ENCODE measurements around the gene PIGR. TPM values are rescaled to one million over a fixed set of nuclear protein-coding genes. Genes with fewer than 3 reads are reported as not detected.
A peak's percentile ranks its signal among the peaks of the same experiment; 100 is the strongest.

Gene PIGR
- total RNA-seq, 1 experiment from 2014 or later, result not detected

GRCh38 chr1:206908038-206908437, 38.2 kb downstream of the PIGR start:
- H3K79me2 ChIP-seq (ENCODE audit: insufficient read depth, low read length), result no peaks in the 10 kb centered on the region
- H3K9me3 ChIP-seq (ENCODE audit: control insufficient read depth, low read depth, low read length), result no peaks in the 10 kb centered on the region
- H3K9ac ChIP-seq (ENCODE audit: extremely low read depth, insufficient read length, low read length), result no peak overlapping the region
- H3K56ac ChIP-seq (ENCODE audit: insufficient read length, low read depth, low read length), result no peak overlapping the region
- H3K4me2 ChIP-seq (ENCODE audit: insufficient read depth, insufficient read length, low read length), result no peak overlapping the region
- no peak overlapping the region for H2BK5ac ChIP-seq (ENCODE audit: insufficient read length, low read length)
- H3K9me3 Mint-ChIP-seq, result no peaks in the 10 kb centered on the region; a peak in 1 of 5 replicates
- H3T11ph ChIP-seq (ENCODE audit: low read length), result no peak overlapping the region
- H2BK12ac ChIP-seq (ENCODE audit: insufficient read length, low read depth, low read length), result no peak overlapping the region
- H3K4me1 ChIP-seq (ENCODE audit: insufficient read depth, low read length), result 0 out of 2 replicates have a peak, but pooled peaks cover 3% of the 10 kb centered on the region
- H3K23ac ChIP-seq (ENCODE audit: insufficient read length, low read depth, low read length), result no peak overlapping the region
- H3K27me3 Mint-ChIP-seq (ENCODE audit: low read depth), result peaks cover 67% of the 10 kb centered on the region
- no peak overlapping the region for H3K27ac ChIP-seq (ENCODE audit: insufficient read length, low read depth, low read length)
- no peak overlapping the region for H2BK20ac ChIP-seq (ENCODE audit: low read depth, low read length, poor library complexity, severe bottlenecking)
- H4K20me1 ChIP-seq (ENCODE audit: control insufficient read depth, insufficient read depth, insufficient read length), result no peaks in the 10 kb centered on the region
- no peak overlapping the region for H4K8ac ChIP-seq (replicated peaks; ENCODE audit: insufficient read length, low read depth, low read length)
- no peak overlapping the region for H4K91ac ChIP-seq (ENCODE audit: insufficient read length, low read depth, low read length)
- no peak overlapping the region for H2AK5ac ChIP-seq (ENCODE audit: insufficient read length, low read length)
- no peak overlapping the region for H3K14ac ChIP-seq (ENCODE audit: insufficient read depth, low read length)
- no peak overlapping the region for H2BK120ac ChIP-seq (ENCODE audit: low read depth, low read length, poor library complexity, severe bottlenecking)
- peak overlapping the region in 1 of 2 experiments; percentile 8; a peak in 2 of 5 replicates for H3K4me3 Mint-ChIP-seq
- no peaks in the 10 kb centered on the region for H3K79me1 ChIP-seq (ENCODE audit: insufficient read depth, low read depth, low read length, poor library complexity, severe bottlenecking)
- peaks cover 6% of the 10 kb centered on the region for H3K23me2 ChIP-seq (ENCODE audit: insufficient read length, low read depth, low read length, poor library complexity, severe bottlenecking)
- no peaks in the 10 kb centered on the region; a peak in 1 of 7 replicates for H3K36me3 Mint-ChIP-seq (ENCODE audit: insufficient read depth in 1 of 3, low read depth in 3 of 3)
- H3K4ac ChIP-seq (ENCODE audit: low read depth, low read length), result no peak overlapping the region
- no peak overlapping the region for H3K18ac ChIP-seq (ENCODE audit: insufficient read length, low read depth, low read length)
- H3K27ac Mint-ChIP-seq, result no peak overlapping the region
- H3K4me1 Mint-ChIP-seq, result peaks cover 5 to 20% of the 10 kb centered on the region in 2 experiments
- no peak overlapping the region for H2BK15ac ChIP-seq (ENCODE audit: low read depth, low read length)
- no CpG with 5 or more reads among the region's 10 CpGs for WGBS (ENCODE audit: extremely low coverage, insufficient read length, low lambda C conversion rate)
- H2AFZ ChIP-seq (ENCODE audit: low read length), result no peak overlapping the region
- TF ChIP-seq CTCF (conservative IDR thresholded peaks at IDR 0.05), result no peak
- H4K5ac ChIP-seq (ENCODE audit: insufficient read length, low read depth, low read length), result no peak overlapping the region
- H3K27me3 ChIP-seq (ENCODE audit: insufficient read depth, low read length), result peaks cover 11% of the 10 kb centered on the region; the same call in 1 of the 2 replicates
- DNase-seq, result no peak

Measured in H9 (cell line).